HG02852 (cell line): ENCODE results near the gene FBXW8.

Experiments used
- ATAC-seq: cut with Tn5 transposase; IDR thresholded peaks from one replicate; pipeline ENCODE4 v1.9.1; 2021; ENCODE audit warnings: mild to moderate bottlenecking, moderate library complexity; ENCODE audit not compliant: unreplicated experiment

Gene FBXW8

GRCh38 chr12:116922194-116922897 lies 11.6 kb downstream of the FBXW8 start:
- ATAC-seq: peak; percentile 81

- ATAC-seq: peak; percentile 50
Observed at GRCh38 chr12:116924558-116925453, 14.1 kb downstream of the FBXW8 start.

- ATAC-seq: no peak
Observed at GRCh38 chr12:116926283-116927243, 15.8 kb downstream of the FBXW8 start.

GRCh38 chr12:116927244-116927940 lies 16.6 kb downstream of the FBXW8 start:
- ATAC-seq: no peak

GRCh38 chr12:116928504-116928903 lies 17.8 kb downstream of the FBXW8 start:
- ATAC-seq: no peak

- ATAC-seq: no peak
Observed at GRCh38 chr12:116929885-116930284, 19.1 kb downstream of the FBXW8 start.

DNA sequence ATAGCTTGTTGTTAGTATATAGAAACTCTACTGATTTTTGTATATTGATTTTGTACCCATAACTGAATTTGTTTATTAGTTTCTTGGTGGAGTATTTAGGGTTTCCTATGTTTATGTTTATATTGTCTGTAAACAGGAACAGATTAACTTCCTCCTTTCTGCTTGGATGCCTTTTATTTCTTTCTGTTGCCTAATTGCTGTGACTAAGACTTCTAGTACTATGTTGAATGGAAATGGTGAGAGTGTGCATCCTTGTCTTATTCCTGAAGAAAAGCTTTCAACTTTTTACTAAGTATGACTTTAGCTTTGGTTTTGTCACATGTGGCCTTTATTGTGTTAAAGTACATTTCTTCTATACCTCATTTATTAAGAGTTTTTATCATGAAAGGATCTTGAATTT lies 20.9 kb downstream of the FBXW8 start:
- ATAC-seq: no peak

GRCh38 chr12:116933091-116933490 lies 22.3 kb downstream of the FBXW8 start:
- ATAC-seq: no peak

- no peak for ATAC-seq
Observed at GRCh38 chr12:116933512-116934246, 22.9 kb downstream of the FBXW8 start.

DNA sequence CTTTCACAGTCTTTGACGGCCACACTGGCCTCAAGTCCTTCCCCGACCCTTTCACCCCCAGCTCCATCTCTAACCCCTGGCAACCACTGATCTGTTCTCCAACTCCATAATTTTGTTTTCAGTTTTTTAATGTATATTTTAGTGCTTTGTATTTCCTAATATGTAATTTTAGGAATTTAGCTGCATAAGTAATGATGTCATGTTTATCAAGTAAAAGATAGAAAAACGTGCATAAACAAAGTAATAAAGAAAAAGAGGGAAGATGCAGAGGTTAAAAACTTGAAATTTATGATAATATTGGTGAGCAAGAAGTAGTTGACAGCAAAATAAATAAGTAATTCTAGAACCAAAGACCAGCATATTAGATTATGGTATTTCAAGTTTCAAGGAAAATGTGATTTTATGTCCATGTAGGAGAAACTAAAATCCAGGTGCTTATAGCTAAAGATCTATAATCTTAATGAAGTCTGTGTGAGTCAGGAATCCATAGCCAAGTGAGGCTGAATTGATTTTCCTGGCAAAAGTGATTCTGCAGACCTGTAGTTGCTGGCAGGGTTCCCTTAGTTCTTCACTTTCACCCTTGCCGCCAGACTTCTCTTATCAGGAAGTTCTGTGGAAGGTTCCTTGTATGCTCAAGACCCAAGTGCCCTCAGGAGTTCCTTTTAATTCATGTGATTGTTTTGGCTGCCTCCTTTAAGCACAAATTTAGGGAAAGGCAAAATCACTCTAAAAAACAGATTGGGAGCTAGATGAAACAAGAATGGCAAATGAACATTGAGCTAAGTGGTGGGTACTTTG lies 24.4 kb downstream of the FBXW8 start:
- no peak for ATAC-seq

- no peak for ATAC-seq
Observed at GRCh38 chr12:116937640-116938039, 26.9 kb downstream of the FBXW8 start.

DNA sequence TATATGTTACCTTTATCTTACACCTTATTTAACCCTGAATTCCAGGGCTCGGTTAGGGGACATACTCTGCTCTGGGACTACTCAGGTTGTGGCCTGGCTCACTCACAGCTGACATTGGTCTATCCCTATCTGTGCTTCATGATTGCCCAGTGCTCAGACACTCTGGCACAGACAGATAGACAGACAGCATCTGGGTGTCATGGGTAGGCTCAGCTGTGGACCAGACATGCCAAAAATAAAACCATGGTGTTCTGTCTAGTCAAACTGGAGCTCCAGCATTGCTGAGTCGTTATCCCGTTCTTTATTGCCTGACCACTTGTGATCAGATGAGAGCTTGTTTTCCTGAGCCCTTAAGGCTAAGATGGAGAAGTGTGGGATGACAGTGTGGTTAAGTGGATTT lies 29.0 kb downstream of the FBXW8 start:
- ATAC-seq: no peak

GRCh38 chr12:116941188-116941587 lies 30.4 kb downstream of the FBXW8 start:
- no peak for ATAC-seq

- no peak for ATAC-seq
Observed at GRCh38 chr12:116943419-116944372, 32.9 kb downstream of the FBXW8 start.

DNA sequence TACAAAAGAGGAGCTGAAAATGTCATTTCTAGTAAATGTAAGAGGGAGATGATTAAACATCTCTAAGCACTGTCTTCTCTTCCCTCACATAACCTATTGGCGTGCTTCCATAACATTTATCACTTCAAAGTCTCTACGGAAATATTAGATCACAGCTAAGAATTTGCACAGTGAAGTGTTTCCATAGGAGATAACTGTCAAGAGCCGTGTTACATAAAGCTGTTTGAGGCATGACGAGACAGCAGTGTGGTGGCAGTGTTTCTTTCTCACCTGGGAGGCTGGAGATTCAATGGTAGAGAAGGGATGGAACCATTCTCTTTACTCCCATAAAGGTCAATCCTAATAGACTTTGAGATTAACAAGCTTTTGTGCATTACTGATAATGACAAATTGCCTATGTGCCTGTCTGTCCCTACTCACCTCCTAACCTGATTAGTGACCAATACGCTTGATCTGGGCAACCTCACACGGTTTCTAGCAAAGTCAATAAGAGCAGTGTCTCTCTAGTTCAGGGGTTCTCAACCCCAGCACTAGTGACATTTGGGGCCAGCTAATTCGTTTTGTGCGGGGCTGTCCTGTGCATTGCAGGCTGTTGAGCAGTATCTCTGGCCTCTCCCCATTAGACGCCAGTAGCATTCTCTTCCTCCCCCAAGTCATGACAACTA lies 35.3 kb downstream of the FBXW8 start:
- ATAC-seq: no peak

- no peak for ATAC-seq
Observed at GRCh38 chr12:116948298-116948697, 37.5 kb downstream of the FBXW8 start.

DNA sequence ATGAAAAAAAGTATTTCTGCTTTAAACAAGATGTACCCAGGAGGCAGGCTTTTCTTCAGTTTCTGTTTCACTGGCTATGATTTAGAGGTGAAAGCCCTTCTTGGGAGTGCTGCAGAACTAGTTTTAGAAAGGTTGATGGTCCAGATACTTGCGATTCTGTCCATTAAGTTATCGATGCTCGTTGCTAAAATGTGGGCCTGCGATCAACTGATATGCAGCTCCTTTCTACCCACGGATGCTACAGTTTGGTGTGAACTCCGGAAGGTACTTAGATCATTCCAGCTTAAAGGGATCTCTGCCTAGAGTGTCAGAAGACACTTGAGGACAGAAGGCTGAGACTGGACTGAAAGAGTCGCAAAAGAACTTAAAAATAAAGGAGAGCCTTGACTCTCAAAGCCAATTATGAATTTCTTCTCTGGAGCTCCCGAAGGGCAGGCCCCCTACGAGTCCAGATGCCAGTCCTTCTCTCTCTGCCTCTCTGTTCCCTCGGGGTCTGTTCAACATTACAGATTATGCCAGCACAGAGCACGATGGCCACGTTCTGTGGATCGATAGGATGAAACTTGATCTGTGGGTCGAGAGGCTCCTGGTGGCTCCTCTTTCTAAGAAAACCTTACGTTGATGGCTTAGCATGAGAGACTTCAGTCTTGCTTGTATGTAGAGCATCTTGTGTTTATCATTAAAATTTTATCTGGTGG lies 40.0 kb downstream of the FBXW8 start:
- ATAC-seq: no peak
